Hematopoietic multipotent progenitor cell treated with erythropoietin and hydrocortisone succinate and interleukin-3 and kit ligand, for 15 days (in vitro differentiated cells): ENCODE data around the gene ZFP57.
"Not testable (repeated sequence)": the region's sequence is repeated elsewhere in the genome, so short reads cannot be mapped to it uniquely, and the experiment has no call there.

Source experiments
- DNase-seq: peaks from one replicate; pipeline ENCODE4 v3.0.0-alpha.2; 2015; ENCODE audit warnings: low spot score

ZFP57 gene

GRCh38 chr6:29696147-29697125 lies 15.5 kb upstream of the ZFP57 start:
- DNase-seq, result no peak

DNA sequence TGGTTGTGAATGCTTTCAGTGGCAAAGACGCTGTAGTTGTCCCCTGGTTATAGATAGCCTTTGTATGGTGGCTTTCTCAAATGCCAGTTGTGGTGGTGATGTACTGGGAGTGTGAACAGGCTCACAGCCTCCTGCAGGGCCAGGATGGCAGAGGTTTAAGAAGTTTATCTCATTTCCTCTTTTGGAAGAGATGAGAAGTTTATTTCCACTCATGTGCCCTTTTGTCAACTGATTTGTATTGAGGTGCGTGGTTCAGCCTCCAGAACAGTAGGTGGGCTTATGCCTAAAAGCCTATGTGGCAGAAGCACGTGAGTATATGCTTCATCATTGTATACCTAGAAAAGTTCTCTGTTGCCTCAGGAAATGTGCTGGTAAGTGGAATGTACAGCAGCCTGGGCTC lies 13.7 kb upstream of the ZFP57 start:
- DNase-seq, result no peak

- DNase-seq, result no peak
Measured at GRCh38 chr6:29685718-29686326, 4.9 kb upstream of the ZFP57 start.

GRCh38 chr6:29681811-29682210 lies 859 bp upstream of the ZFP57 start:
- DNase-seq, result no peak

- no peak for DNase-seq
Measured at GRCh38 chr6:29680416-29680815, 536 bp downstream of the ZFP57 start.

DNA sequence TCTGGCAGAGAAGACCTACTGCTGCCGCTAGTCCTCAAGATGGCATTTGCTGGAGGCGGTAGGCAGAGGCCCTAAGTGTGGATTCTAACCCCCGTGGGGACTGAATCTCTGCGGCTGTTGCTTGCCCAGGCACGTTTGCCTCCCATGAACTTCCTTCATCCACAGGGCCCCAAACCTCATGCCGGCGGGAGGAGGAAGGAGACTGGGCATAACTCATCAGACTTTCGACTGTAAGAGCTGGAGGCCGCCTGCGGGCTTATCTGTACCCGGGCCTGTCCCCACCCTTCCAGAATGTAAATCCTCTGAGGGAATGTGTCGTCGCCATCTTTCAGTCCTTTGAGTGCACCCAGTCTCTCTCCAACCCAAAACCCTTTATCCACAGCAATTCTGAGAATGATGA lies 990 bp downstream of the ZFP57 start:
- no peak for DNase-seq

DNA sequence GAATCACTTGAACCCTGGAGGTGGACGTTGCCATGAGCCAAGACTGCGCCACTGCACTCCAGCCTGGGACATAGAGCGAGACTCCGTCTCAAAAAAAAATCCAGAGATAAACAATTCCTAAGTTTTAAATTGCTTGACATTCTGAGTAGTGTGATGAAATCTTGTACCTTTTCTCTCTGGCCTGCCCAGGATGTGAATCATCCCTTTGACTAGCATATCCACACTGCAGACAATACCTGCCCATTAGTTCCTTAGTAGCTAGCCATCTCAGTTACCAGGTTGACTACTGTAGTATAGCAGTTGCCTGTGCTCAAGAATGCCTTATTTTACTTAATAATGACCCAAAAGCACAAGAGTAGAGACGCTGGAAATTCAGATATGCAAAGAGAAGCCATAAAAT lies 2.8 kb downstream of the ZFP57 start:
- DNase-seq, result no peak

- no peak for DNase-seq
Measured at GRCh38 chr6:29676981-29677601, 3.9 kb downstream of the ZFP57 start.

DNA sequence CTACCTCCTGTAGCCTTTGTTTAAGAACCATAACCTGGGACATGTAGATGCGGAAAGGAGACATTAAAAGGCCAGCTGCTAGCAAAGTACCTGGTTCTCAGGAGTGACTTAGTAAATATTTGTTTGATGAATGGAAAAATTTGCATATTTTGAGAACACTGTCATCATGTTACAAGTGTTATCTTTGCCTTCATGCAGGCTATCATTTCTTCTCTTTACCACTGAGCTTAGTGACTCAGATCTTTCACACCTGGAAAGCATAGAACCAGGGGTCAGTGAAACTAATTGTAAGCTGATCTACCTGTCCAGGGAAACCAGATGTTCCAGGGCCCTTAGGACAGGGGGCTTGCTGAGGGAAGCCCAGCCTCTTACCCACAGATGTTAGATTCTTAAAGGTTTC lies 5.4 kb downstream of the ZFP57 start:
- no peak for DNase-seq

GRCh38 chr6:29674008-29674407 lies 6.9 kb downstream of the ZFP57 start:
- no peak for DNase-seq

DNA sequence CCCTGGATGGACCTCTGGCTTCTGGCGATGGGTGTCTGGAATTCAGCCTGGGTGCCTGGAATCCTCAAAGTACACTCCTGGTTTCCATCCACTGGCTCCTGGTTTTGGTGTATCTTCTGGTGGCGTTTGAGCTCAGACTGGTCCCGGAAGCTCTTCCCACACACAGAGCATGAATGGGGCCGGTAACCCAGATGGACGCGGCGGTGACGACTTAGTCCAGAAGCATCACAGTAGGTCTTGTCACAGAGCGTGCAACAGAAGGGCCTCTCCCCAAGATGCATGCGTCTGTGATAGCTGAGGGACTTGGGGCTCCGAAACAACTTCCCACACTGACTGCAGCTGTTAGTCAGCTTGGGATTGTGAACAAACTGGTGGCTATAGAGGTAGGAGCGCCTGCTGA lies 7.8 kb downstream of the ZFP57 start:
- DNase-seq, result no peak

DNA sequence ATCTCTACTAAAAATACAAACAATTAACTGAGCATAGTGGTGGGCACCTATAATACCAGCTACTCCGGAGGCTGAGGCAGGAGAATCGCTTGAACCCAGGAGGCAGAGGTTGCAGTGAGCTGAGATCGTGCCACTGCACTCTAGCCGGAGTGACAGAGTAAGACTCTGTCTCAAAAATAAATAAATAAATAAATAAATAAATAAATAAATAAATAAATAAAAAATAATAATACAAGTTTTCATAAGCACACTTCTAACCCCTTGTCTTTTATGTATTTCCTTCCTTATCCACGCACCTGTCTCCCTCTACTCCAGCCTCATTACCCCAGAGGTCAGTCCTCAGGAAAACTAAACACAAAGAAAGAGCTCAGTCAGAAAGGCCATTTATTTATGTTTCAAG lies 8.8 kb downstream of the ZFP57 start:
- DNase-seq, result not testable (repeated sequence)

GRCh38 chr6:29671026-29671425 lies 9.9 kb downstream of the ZFP57 start:
- no peak for DNase-seq

- no peak for DNase-seq
Measured at GRCh38 chr6:29667158-29667557, 13.8 kb downstream of the ZFP57 start.

GRCh38 chr6:29666826-29667130 lies 14.2 kb downstream of the ZFP57 start:
- DNase-seq, result no peak

DNA sequence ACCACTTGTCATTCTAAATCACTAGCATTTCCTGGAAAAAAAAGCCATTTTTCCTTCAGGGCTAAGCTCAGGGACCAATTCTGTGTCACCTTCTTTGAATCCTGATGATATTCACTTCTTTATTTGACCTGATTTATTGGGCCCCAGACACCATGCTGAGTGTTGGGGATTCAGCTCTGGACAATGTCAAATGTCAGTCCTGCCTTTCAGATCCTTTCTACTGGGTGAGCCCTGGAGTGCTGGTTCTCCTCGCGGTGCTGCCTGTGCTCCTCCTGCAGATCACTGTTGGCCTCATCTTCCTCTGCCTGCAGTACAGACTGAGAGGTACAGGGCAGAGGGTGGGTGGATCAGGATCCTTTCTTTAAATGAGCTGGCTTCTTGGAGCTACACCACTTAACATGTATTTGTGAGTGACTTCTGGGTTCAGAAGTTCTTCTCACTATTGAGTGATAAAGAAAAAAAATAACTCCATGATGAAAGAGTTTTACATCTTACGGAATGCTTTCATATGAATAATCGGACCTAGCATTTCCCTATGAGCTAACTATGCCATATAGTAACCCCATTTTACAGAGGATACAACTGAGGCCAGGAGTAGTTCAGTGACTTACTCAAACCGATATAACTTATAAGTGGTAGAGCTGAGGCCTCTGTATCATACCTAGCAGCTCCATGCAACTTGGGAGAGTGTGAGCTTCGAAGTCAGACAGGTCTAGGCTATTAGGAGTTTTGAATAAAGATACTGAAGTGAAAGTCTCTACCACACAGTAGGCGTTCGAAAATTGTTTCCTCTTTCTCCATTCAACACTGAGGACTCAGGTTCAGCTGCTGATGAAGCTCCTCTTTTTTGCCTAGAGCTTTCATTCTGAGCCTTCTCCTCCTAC lies 14.8 kb downstream of the ZFP57 start:
- no peak for DNase-seq

DNA sequence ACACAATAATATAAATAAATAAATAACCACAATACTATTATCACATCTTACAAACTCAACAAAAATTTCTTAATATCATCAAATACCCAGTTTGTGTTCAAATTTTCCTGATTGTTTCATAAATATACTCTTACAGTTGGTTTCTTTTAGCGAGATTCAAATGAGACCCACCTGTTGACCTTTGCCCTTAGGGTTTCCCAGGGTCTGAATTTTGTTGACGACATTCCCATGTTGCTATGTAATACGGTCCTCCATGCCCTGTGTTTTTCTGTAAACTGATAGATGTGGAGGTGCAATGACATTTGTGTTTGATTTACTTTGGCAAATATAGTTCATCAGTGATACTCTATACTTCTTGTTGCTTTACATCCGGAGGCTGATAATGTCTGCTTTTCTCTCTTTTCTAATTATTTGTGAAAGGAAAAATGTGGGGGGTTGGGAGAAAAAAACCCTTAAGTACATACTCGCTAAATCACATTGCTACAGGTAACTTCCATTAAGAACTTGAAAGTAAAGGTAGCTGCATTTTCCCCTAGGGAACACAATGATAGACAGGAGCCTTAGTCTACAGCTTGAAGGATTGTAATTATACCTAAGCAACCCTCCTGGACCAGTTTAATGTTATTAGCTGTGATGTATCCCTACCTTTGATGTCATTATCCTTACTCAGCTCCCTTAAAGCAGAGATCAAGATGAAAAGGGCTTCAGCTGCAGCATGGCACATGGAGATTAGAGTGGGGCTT lies 17.5 kb downstream of the ZFP57 start:
- DNase-seq, result no peak

DNA sequence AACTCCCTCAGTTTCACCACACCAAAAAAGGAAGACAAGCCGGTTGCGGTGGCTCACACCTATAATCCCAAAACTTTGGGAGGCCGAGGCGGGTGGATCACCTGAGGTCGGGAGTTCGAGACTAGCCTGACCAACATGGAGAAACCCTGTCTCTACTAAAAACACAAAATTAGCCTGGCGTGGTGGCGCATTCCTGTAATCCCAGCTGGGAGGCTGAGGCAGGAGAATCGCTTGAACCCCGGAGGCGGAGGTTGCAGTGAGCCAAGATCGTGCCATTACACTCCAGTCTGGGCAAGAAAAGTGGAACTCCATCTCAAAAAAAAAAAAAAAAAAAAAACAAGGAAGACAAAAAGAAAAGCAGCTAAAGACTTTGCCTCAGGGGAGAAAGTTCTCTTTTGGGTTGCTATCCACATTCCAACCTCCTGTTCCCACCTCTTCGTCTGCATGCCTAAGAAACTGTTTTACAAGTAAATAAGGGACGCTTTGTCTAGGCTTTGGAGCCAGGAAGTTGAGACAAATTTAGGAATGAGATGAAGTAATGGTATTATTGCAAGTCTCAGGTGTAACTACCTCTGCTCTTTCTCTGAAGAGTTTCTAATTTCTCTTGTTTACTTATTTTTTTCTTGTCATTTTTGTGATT lies 19.3 kb downstream of the ZFP57 start:
- not testable (repeated sequence) for DNase-seq

GRCh38 chr6:29661071-29661470 lies 19.9 kb downstream of the ZFP57 start:
- no peak for DNase-seq

- no peak for DNase-seq
Measured at GRCh38 chr6:29656798-29657197, 24.2 kb downstream of the ZFP57 start, which contains the start of gene MOG. Gene MOG, plus strand, starts transcription at chr6:29657092. Its CDS starts 118 bp downstream, at chr6:29657210.

GRCh38 chr6:29656157-29656556 lies 24.8 kb downstream of the ZFP57 start:
- no peak for DNase-seq
